IPS-20b (cell line): ENCODE measurements around the gene LBHD1.
A peak's percentile ranks its signal among the peaks of the same experiment; 100 is the strongest.

ENCODE experiments used
- H3K27ac ChIP-seq: one replicate; pipeline ENCODE4 v1.5.1; 2013; ENCODE audit warnings: low read length
- H3K27me3 ChIP-seq: 2 replicates; pipeline ENCODE4 v1.6.1; 2013; ENCODE audit warnings: mild to moderate bottlenecking, low read length, inconsistent platforms; ENCODE audit not compliant: insufficient read depth
- H3K36me3 ChIP-seq: 2 replicates; pipeline ENCODE4 v1.6.1; 2013; ENCODE audit warnings: low read depth, mild to moderate bottlenecking, inconsistent platforms, low read length, moderate library complexity; ENCODE audit not compliant: insufficient read depth
- H3K4me1 ChIP-seq: 2 replicates; pipeline ENCODE4 v1.6.1; 2013; ENCODE audit warnings: mild to moderate bottlenecking, control low read depth, inconsistent platforms, low read length, moderate library complexity; ENCODE audit not compliant: insufficient read depth
- H3K4me3 ChIP-seq: 2 replicates; pipeline ENCODE4 v1.5.1; 2013; ENCODE audit warnings: mild to moderate bottlenecking, low read length, inconsistent platforms
- H3K9ac ChIP-seq: 2 replicates; pipeline ENCODE4 v1.6.1; 2013; ENCODE audit warnings: low read depth, mild to moderate bottlenecking, inconsistent platforms, low read length, moderate library complexity
- H3K9me3 ChIP-seq: 2 replicates; pipeline ENCODE4 v1.6.1; 2013; ENCODE audit warnings: mild to moderate bottlenecking, low read depth, low read length, inconsistent platforms; ENCODE audit not compliant: insufficient read depth

The LBHD1 gene

DNA sequence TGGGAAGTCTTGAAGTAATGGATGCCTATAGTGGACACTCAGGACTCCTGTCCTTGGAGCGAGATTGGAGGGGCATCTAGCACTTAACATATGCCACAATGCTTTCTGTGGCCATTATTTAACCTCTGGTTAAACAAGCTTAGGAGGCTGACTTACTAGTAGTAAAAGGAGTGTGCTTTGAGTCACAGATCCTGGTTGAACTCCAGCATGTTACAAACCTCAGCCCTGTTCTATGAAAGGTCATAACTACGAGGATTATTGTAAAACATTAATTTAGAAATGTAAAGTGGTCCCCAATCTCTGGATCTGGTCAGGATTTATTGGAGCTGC lies 1.1 kb upstream of the LBHD1 start:
- Histone ChIP-seq H3K4me1 (peaks cover 6% of the 10 kb centered on the region), H3K36me3 (peaks cover 42% of the 10 kb centered on the region), H3K27ac (no peak overlapping the region), H3K27me3 (no peaks in the 10 kb centered on the region), H3K4me3 (peak overlapping the region; percentile 88; the same call in 1 of the 2 replicates), H3K9ac (no peak overlapping the region), H3K9me3 (no peaks in the 10 kb centered on the region)

DNA sequence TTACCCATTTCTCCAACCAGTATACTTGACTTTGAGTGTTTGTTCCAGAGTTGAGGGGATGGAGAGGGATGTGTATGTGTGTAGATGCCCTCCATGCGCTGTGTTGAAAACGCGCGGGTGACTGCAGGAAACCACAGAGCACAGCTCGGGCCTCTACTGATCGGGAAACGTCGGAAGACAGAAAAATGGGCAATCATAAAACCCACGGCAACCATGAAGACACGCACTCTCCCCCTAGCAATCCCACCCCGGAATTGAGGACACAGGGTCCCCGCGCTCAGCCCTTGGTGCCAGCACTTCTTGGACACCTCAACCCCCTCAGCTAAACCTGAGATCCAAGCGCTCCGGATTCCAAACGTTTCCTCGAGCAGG lies 845 bp downstream of the LBHD1 start:
- Histone ChIP-seq H3K27ac (peak overlapping the region; percentile 78), H3K4me1 (peaks cover 8% of the 10 kb centered on the region; the same call in 1 of the 2 replicates), H3K9me3 (no peaks in the 10 kb centered on the region), H3K27me3 (no peaks in the 10 kb centered on the region), H3K4me3 (peak overlapping the region; percentile 88), H3K9ac (peak overlapping the region; percentile 97), H3K36me3 (peaks cover 38% of the 10 kb centered on the region)

DNA sequence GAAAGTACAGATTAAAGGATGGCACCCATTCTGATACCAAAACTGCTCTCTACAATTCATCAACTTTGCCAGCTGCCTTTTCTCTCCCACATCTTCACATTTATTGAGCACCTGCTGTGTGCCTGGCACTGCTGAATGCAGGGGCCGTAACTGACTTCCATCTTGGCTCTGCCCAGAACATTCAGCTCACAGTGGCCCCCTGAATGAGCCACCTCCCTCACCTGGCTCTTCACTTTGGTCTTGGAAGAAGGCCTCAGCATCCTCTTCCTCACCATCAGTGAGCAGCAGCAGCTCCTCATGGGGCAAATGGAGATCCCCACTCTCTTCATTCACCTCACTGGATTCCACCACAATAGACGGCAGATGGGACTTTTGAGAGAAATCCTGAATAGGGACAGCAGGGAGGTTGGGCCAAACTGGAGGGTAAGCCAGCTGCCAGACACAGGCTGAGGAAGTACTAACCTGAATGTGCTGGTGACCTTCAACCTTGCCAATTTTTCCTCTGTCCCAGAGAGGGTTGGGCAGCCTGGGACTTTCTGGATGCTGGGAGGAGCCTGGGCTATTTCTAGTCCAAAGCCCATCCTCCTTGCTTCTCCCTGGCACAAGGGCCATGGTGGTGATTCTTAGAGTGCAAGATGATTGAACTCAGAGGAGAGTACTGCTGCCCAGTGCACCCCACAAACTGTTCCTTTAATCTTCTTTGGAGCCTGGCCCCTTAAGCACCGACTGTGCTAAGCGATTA lies 2.5 kb downstream of the LBHD1 start:
- Histone ChIP-seq H3K27me3 (no peaks in the 10 kb centered on the region), H3K27ac (no peak overlapping the region), H3K9ac (0 out of 2 replicates have a peak overlapping the region, but pooled peaks have one; percentile 19), H3K4me1 (peaks cover 10% of the 10 kb centered on the region; the same call in 1 of the 2 replicates), H3K36me3 (peaks cover 43% of the 10 kb centered on the region), H3K4me3 (no peak overlapping the region), H3K9me3 (no peaks in the 10 kb centered on the region)

- Histone ChIP-seq H3K4me1 (peaks cover 10% of the 10 kb centered on the region; the same call in 1 of the 2 replicates), H3K36me3 (peaks cover 33% of the 10 kb centered on the region), H3K9ac (peak overlapping the region; percentile 100; the same call in 1 of the 2 replicates), H3K27ac (peak overlapping the region; percentile 80), H3K9me3 (no peaks in the 10 kb centered on the region), H3K4me3 (peak overlapping the region; percentile 98; the same call in 1 of the 2 replicates), H3K27me3 (no peaks in the 10 kb centered on the region)
These were observed 4.6 kb downstream of the LBHD1 start for GRCh38 chr11:62667460-62667859.

GRCh38 chr11:62666259-62666926 lies 5.7 kb downstream of the LBHD1 start:
- Histone ChIP-seq H3K27ac (peak overlapping the region; percentile 80), H3K27me3 (no peaks in the 10 kb centered on the region), H3K9me3 (no peaks in the 10 kb centered on the region), H3K9ac (peak overlapping the region; percentile 100), H3K4me3 (peak overlapping the region; percentile 98), H3K4me1 (peaks cover 10% of the 10 kb centered on the region; the same call in 1 of the 2 replicates), H3K36me3 (peaks cover 42% of the 10 kb centered on the region)

- Histone ChIP-seq H3K27ac (peak overlapping the region; percentile 80), H3K9me3 (no peaks in the 10 kb centered on the region), H3K4me3 (peak overlapping the region; percentile 98), H3K9ac (peak overlapping the region; percentile 100), H3K27me3 (no peaks in the 10 kb centered on the region), H3K36me3 (peaks cover 44% of the 10 kb centered on the region), H3K4me1 (peaks cover 10% of the 10 kb centered on the region; the same call in 1 of the 2 replicates)
These were observed 6.3 kb downstream of the LBHD1 start for GRCh38 chr11:62665599-62666258.

- Histone ChIP-seq H3K4me1 (peaks cover 10% of the 10 kb centered on the region; the same call in 1 of the 2 replicates), H3K27ac (peak within 1 kb of the TSS; percentile 80), H3K36me3 (peaks cover 44% of the 10 kb centered on the region), H3K9me3 (no peaks in the 10 kb centered on the region), H3K27me3 (no peaks in the 10 kb centered on the region), H3K9ac (peak within 1 kb of the TSS; percentile 100), H3K4me3 (peak within 1 kb of the TSS; percentile 98)
These were observed 6.9 kb downstream of the LBHD1 start, which contains the start of the genes C11orf98 and CSKMT for GRCh38 chr11:62665075-62665598. Gene C11orf98, minus strand, starts transcription at chr11:62665210. Its CDS starts 41 bp downstream, at chr11:62665169. Gene CSKMT, plus strand, starts transcription at chr11:62665312. Its CDS starts 568 bp downstream, at chr11:62665880.

DNA sequence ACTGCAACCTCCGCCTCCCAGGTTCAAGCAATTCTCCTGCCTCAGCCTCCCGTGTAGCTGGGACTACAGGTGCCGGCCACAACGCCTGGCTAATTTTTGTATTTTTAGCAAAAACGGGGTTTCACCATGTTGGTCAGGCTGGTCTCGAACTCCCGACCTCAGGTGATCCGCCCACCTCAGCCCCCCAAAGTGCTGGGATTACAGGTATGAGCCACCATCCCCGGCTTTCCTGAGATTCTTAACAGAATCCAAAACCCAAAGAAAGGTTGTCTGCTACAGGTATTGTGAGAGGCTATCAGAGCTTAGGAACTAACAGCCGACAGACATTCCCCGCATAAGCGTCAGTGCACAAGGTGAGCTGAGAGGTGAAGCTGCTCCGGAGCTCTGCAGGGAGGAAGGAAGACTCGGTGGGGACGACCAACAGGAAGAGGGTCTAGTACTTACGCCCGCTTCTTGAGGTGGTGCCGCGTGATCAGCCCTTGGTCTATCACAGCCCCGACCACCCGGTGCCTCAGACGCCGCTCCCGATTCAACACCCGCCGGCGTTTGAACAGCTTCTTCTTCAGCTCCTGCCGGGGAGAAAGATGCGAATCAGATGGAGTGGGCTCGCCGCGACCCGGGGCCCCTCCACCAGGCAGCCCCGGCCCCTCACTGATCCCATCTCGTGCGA lies 7.5 kb downstream of the LBHD1 start:
- Histone ChIP-seq H3K27ac (peak overlapping the region; percentile 68), H3K4me3 (peak overlapping the region; percentile 98), H3K4me1 (peaks cover 10% of the 10 kb centered on the region; the same call in 1 of the 2 replicates), H3K9ac (peak overlapping the region; percentile 100; the same call in 1 of the 2 replicates), H3K36me3 (peaks cover 44% of the 10 kb centered on the region), H3K9me3 (no peaks in the 10 kb centered on the region), H3K27me3 (no peaks in the 10 kb centered on the region)

DNA sequence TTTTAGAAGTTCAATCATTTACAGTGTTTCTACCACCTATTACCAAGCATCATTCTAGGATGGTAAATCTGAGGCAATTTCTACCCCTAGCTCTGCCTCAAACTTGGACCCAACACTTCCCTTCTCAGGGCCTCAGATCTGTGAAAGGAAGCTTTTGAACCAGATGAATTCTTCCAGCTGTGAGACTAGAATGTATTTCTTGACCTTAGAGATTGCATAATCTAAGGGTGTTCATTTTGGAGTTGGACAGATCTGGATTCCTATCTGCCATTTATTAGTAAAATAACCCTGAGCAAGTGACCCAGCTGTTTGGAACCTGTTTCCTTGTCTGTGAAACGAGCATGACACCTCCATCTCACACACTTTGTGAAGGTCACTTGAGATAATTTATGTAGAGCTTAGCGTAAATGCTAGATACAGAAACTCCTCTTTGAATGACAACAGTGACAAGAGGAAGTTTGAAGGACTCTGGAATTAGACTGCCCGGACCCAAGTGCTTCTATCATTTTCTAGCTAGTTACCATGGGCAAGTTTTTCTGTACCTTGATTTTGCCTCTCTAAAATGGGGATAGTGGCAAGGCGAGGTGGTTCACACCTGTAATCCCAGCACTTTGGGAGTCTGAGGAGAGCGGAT lies 15.2 kb downstream of the LBHD1 start:
- Histone ChIP-seq H3K9me3 (no peaks in the 10 kb centered on the region), H3K9ac (no peak overlapping the region), H3K27ac (no peak overlapping the region)

DNA sequence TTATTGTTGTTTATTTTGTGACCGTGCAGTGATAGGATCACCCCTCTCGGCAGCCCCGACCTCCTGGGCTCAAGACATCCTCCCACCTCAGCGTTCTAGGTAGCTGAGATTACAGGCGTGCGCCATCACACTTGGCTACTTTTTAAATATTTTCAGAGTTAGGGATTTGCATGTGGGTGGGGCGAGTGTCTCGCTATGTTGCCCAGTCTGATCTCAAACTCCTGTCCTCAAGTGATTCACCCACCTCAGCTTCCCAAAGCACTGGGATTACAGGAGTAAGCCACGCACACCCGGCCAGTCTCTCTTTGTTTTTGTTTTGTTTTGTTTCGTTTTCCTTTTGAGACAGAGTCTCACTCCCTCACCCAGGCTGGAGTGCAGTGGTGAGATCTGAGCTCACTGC lies 17.8 kb downstream of the LBHD1 start:
- peaks cover 6% of the 10 kb centered on the region for H3K36me3 ChIP-seq
- no peaks in the 10 kb centered on the region for H3K9me3 ChIP-seq
- H3K4me3 ChIP-seq: no peak overlapping the region
- 0 out of 2 replicates have a peak, but pooled peaks cover 2% of the 10 kb centered on the region for H3K4me1 ChIP-seq
- no peaks in the 10 kb centered on the region for H3K27me3 ChIP-seq
- no peak overlapping the region for H3K9ac ChIP-seq
- no peak overlapping the region for H3K27ac ChIP-seq

More for the DNA sequence above, 15.2 kb downstream of the LBHD1 start:
- Histone ChIP-seq H3K4me3 (no peak overlapping the region), H3K27me3 (no peaks in the 10 kb centered on the region), H3K36me3 (0 out of 2 replicates have a peak, but pooled peaks cover 5% of the 10 kb centered on the region), H3K4me1 (0 out of 2 replicates have a peak, but pooled peaks cover 2% of the 10 kb centered on the region)
